MCF 10A (cell line): ENCODE measurements around the gene ZNF513. TPM values are rescaled to one million over a fixed set of nuclear protein-coding genes. Genes with fewer than 3 reads are reported as not detected.

Experiments used
- BruUV-seq: library from RNA; stranded (reverse); fragments of 400-500 nt; replicated peaks from 2 replicates; lab custom pipeline; 2021; lab: Mats Ljungman, UMichigan
- CTCF ChIA-PET: fragments of 300-600 bp; sonication (Branson Sonifier 250); formaldehyde crosslinking; extraction: SDS; loops from one replicate; lab custom pipeline; 2021; ENCODE audit warnings: antibody characterized with exemption, inconsistent platforms; lab: Yijun Ruan, JAX
- POLR2A ChIA-PET: fragments of 300-600, 350-650 bp; sonication (Branson Sonifier 250); formaldehyde crosslinking; extraction: SDS; loops from one replicate; lab custom pipeline; 2020; ENCODE audit warnings: antibody characterized with exemption, inconsistent platforms; lab: Yijun Ruan, JAX
- DNase-seq: peaks from one replicate; pipeline ENCODE4 v3.0.0-alpha.2; 2018; ENCODE audit not compliant: unreplicated experiment
- H3K27ac Mint-ChIP-seq: one replicate; pipeline ENCODE4 v1.8.0; 2022; ENCODE audit warnings: mild to moderate bottlenecking, low read depth, mixed read lengths; ENCODE audit not compliant: unreplicated experiment
- H3K27me3 Mint-ChIP-seq: one replicate; pipeline ENCODE4 v1.8.0; 2022; ENCODE audit warnings: mixed read lengths; ENCODE audit not compliant: insufficient read depth, unreplicated experiment
- H3K36me3 Mint-ChIP-seq: one replicate; pipeline ENCODE4 v1.8.0; 2022; ENCODE audit warnings: mild to moderate bottlenecking, moderate library complexity, mixed read lengths; ENCODE audit not compliant: insufficient read depth, unreplicated experiment
- H3K4me1 Mint-ChIP-seq: one replicate; pipeline ENCODE4 v1.8.0; 2022; ENCODE audit warnings: mixed read lengths; ENCODE audit not compliant: insufficient read depth, unreplicated experiment
- H3K4me3 Mint-ChIP-seq: one replicate; pipeline ENCODE4 v1.8.0; 2022; ENCODE audit warnings: mild to moderate bottlenecking, moderate library complexity, mixed read lengths; ENCODE audit not compliant: unreplicated experiment
- H3K9me3 Mint-ChIP-seq: one replicate; pipeline ENCODE4 v1.8.0; 2022; ENCODE audit warnings: mixed read lengths; ENCODE audit not compliant: unreplicated experiment
- intact Hi-C: fragments of 100-400 bp; cut with micrococcal nuclease; formaldehyde crosslinking; loops from 2 replicates; pipeline ENCODE4 v1.14.1; 2022
- total RNA-seq: library from RNA; stranded (reverse); gene quantifications from 2 replicates; pipeline ENCODE4 v1.2.3, GENCODE V29; 2022
- TF ChIP-seq, protein P1 (sequence below): fragments of 200-600 bp; IDR thresholded peaks from one replicate; pipeline ENCODE4 v1.8.0; 2022; ENCODE audit warnings: antibody characterized with exemption, mild to moderate bottlenecking; ENCODE audit not compliant: unreplicated experiment

The ZNF513 gene
- total RNA-seq, 1 experiment from 2014 or later: 16.2 TPM

DNA sequence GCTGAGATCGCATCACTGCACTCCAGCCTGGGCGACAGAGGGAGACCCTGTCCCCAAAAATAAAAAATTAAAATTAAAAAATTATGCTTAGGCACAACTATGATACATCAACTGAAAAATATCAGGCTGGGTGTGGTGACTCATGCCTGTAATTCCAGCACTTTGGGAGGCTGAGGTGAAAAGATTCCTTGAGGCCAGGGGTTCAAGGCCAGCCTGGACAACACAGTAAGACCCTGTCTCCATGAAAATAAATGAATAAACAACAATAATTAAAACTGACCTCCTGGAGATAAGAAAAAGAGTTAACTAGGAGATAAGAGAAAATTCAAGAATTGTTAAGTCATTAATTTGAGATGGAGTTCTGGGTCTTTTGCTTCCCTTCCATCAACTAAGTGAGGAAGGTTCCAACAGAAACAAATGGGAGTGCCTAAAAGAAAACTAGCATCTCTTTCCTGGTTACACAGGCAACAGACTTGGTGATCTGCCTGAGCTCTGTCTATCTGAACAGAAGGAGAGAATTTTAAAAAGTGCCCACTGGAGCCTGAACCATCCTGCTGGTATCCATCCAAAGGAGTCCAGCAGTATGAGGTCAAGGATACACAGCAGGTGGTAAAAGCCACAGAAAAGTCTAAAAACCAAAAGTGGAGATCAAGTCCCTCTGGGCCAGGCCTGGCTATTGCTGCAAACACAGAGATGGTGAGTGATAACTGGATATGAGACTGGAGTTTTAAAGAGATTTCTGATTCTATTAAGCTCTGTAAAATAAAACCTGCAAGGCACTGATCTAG lies 20.0 kb upstream of the ZNF513 start:
- POLR2A ChIA-PET: interaction anchor here (0.6 to 2.6 kb wide), 5 partner anchors 9 to 91 kb away, joined by 3 to 14 read pairs (median 5); partner anchors contain the start of genes NRBP1, PPM1G and ZNF513
- intact Hi-C loops: loop anchor here (10.0 kb wide), 1 partner anchor 224 kb away; the partner anchor contains the start of genes CCDC121 and GPN1
- H3K36me3 Mint-ChIP-seq: peaks cover 10% of the 10 kb centered on the region

DNA sequence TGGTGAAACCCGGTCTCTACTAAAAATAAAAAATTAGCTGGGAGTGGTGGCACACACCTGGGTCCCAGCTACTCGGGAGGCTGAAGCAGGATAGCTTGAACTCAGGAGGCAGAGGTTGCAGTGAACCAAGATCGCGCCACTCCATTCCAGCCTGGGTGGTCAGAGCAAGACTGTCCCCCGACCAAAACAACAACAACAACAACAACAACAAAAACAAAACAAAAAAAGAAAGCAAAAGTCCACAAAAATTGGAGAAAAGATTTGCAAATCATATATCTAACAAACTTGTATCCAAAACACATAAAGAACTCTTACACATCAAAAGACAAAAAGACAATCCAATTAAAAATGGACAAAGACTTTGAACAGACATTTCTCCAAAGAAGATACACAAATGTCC lies 18.4 kb upstream of the ZNF513 start:
- no peak for DNase-seq
- Mint-ChIP-seq H3K27ac (no peak overlapping the region), H3K4me3 (no peak overlapping the region), H3K36me3 (peaks cover 8% of the 10 kb centered on the region), H3K27me3 (no peaks in the 10 kb centered on the region), H3K4me1 (peaks cover 9% of the 10 kb centered on the region), H3K9me3 (no peaks in the 10 kb centered on the region)
- ChIA-PET CTCF (no interaction called here), POLR2A (interaction anchor here (2.1 kb wide), 1 partner anchor 10 kb away, joined by 6 read pairs; no protein-coding TSS in a partner anchor)
- TF ChIP-seq, protein P1, sequence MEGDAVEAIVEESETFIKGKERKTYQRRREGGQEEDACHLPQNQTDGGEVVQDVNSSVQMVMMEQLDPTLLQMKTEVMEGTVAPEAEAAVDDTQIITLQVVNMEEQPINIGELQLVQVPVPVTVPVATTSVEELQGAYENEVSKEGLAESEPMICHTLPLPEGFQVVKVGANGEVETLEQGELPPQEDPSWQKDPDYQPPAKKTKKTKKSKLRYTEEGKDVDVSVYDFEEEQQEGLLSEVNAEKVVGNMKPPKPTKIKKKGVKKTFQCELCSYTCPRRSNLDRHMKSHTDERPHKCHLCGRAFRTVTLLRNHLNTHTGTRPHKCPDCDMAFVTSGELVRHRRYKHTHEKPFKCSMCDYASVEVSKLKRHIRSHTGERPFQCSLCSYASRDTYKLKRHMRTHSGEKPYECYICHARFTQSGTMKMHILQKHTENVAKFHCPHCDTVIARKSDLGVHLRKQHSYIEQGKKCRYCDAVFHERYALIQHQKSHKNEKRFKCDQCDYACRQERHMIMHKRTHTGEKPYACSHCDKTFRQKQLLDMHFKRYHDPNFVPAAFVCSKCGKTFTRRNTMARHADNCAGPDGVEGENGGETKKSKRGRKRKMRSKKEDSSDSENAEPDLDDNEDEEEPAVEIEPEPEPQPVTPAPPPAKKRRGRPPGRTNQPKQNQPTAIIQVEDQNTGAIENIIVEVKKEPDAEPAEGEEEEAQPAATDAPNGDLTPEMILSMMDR: no peak
- intact Hi-C loops: no loop called here
- BruUV-seq: no TSS peak

More for the DNA sequence above, 20.0 kb upstream of the ZNF513 start:
- DNase-seq: no peak
- CTCF ChIA-PET: no interaction called here
- Mint-ChIP-seq H3K27ac (no peak overlapping the region), H3K27me3 (no peaks in the 10 kb centered on the region), H3K4me3 (no peak overlapping the region), H3K4me1 (peaks cover 9% of the 10 kb centered on the region), H3K9me3 (no peaks in the 10 kb centered on the region)
- BruUV-seq: no TSS peak
- TF ChIP-seq, protein P1: no peak

DNA sequence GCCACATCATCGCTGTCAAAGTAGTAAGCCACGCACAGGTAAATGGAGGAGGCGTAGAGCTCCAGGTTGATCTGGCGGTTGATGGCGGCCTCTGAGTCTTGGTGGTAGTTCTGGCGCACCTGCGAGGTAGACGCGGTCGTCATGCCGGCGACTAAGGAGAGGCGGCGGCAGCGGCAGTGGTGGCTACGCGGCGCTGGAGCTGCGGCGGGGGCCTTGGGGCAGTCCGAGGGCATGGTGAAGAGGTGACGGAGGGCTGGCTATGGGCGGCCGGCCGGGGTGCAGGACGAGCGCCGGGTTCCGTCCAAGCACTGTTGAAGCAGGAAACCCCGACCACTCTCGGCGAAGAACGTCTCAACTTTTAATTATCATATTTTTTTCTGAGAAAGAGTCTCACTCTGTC lies 12.7 kb upstream of the ZNF513 start:
- H3K4me1 Mint-ChIP-seq: no peaks in the 10 kb centered on the region
- H3K36me3 Mint-ChIP-seq: peaks cover 6% of the 10 kb centered on the region
- DNase-seq: no peak

More for the DNA sequence above, 12.7 kb upstream of the ZNF513 start:
- H3K27ac Mint-ChIP-seq: no peak overlapping the region
- ChIA-PET POLR2A (interaction anchor here (1.0 kb wide), 1 partner anchor 12 kb away, joined by 3 read pairs; no protein-coding TSS in a partner anchor), CTCF (no interaction called here)
- H3K9me3 Mint-ChIP-seq: no peaks in the 10 kb centered on the region
- no peak overlapping the region for H3K4me3 Mint-ChIP-seq
- no peaks in the 10 kb centered on the region for H3K27me3 Mint-ChIP-seq
- TF ChIP-seq, protein P1: no peak
- intact Hi-C loops: no loop called here
- no TSS peak for BruUV-seq
